HG02840 (cell line): ENCODE results near the gene CCL22.
A peak's percentile ranks its signal among the peaks of the same experiment; 100 is the strongest.
"Not testable (repeated sequence)": the region's sequence is repeated elsewhere in the genome, so short reads cannot be mapped to it uniquely, and the experiment has no call there.

Experiments used
- ATAC-seq: cut with Tn5 transposase; IDR thresholded peaks from one replicate; pipeline ENCODE4 v1.9.1; 2021; ENCODE audit warnings: mild to moderate bottlenecking, moderate library complexity, moderate number of reproducible peaks; ENCODE audit not compliant: unreplicated experiment, low FRiP score

CCL22 gene

GRCh38 chr16:57358527-57359095 is at the start of gene CCL22:
Gene CCL22 (plus strand): TSS chr16:57358783. CDS start chr16:57358817, 34 bp downstream.
- peak; percentile 62 for ATAC-seq

- no peak for ATAC-seq
Measured at GRCh38 chr16:57310801-57311200, 47.8 kb upstream of the CCL22 start.

GRCh38 chr16:57313509-57313908 is 45.1 kb upstream of the CCL22 start:
- ATAC-seq = no peak

GRCh38 chr16:57314161-57314785 is 44.3 kb upstream of the CCL22 start:
- ATAC-seq = no peak

GRCh38 chr16:57315416-57315815 is 43.2 kb upstream of the CCL22 start:
- ATAC-seq = no peak

- ATAC-seq = no peak
Measured at GRCh38 chr16:57316390-57317017, 42.1 kb upstream of the CCL22 start.

- ATAC-seq = no peak
Measured at GRCh38 chr16:57318240-57318970, 40.2 kb upstream of the CCL22 start.

- no peak for ATAC-seq
Measured at GRCh38 chr16:57319646-57320045, 38.9 kb upstream of the CCL22 start.

GRCh38 chr16:57324749-57325148 is 33.8 kb upstream of the CCL22 start:
- ATAC-seq = no peak

GRCh38 chr16:57325458-57325857 is 33.1 kb upstream of the CCL22 start:
- ATAC-seq = no peak

GRCh38 chr16:57329718-57330327 is 28.8 kb upstream of the CCL22 start:
- ATAC-seq = no peak

- no peak for ATAC-seq
Measured at GRCh38 chr16:57331355-57331754, 27.2 kb upstream of the CCL22 start.

- no peak for ATAC-seq
Measured at GRCh38 chr16:57333402-57333801, 25.2 kb upstream of the CCL22 start.

- no peak for ATAC-seq
Measured at GRCh38 chr16:57335366-57335765, 23.2 kb upstream of the CCL22 start.

- ATAC-seq = no peak
Measured at GRCh38 chr16:57341062-57341440, 17.5 kb upstream of the CCL22 start.

- no peak for ATAC-seq
Measured at GRCh38 chr16:57341441-57342303, 16.9 kb upstream of the CCL22 start.

- not testable (repeated sequence) for ATAC-seq
Measured at GRCh38 chr16:57342606-57343005, 16.0 kb upstream of the CCL22 start.

- ATAC-seq = no peak
Measured at GRCh38 chr16:57343221-57343620, 15.4 kb upstream of the CCL22 start.

- not testable (repeated sequence) for ATAC-seq
Measured at GRCh38 chr16:57344094-57344493, 14.5 kb upstream of the CCL22 start.

- ATAC-seq = no peak
Measured at GRCh38 chr16:57345021-57345420, 13.6 kb upstream of the CCL22 start.
